Neutrophil (primary cell): ENCODE results near the gene SPINK8.

ENCODE experiments used
- H3K27ac ChIP-seq: fragments of 200-600 bp; sonication (generic); 2 replicates; pipeline ENCODE4 v1.5.1; 2016; ENCODE audit warnings: mild to moderate bottlenecking, moderate library complexity
- H3K27me3 ChIP-seq: fragments of 200-600 bp; sonication (generic); 2 replicates; pipeline ENCODE4 v1.6.0; 2016; ENCODE audit warnings: mild to moderate bottlenecking
- H3K36me3 ChIP-seq: fragments of 200-600 bp; sonication (generic); 2 replicates; pipeline ENCODE4 v1.5.1; 2017
- H3K4me1 ChIP-seq, 2 experiments: fragments of 200-600 bp in 1 of 2; sonication (generic) in 1 of 2; 1 replicate in 1 of 2; 2 replicates in 1 of 2; pipeline versions ENCODE4 v1.5.1 to v1.6.1; 2013 to 2016; ENCODE audit warnings: low read depth in 1 of 2, low read length in 1 of 2, mild to moderate bottlenecking in 1 of 2, moderate library complexity in 1 of 2; ENCODE audit not compliant: control insufficient read depth in 1 of 2, insufficient read depth in 1 of 2
- H3K4me3 ChIP-seq, 2 experiments: fragments of 200-600 bp in 1 of 2; sonication (generic) in 1 of 2; 1 replicate in 1 of 2; 2 replicates in 1 of 2; pipeline ENCODE4 v1.5.1; 2013 to 2016; ENCODE audit warnings: low read depth in 1 of 2, low read length in 1 of 2, mild to moderate bottlenecking in 1 of 2, moderate library complexity in 1 of 2
- H3K9me3 ChIP-seq: fragments of 200-600 bp; sonication (generic); 2 replicates; pipeline ENCODE4 v1.5.1; 2016
- CTCF ChIP-seq: fragments of 200-600 bp; sonication (generic); IDR thresholded peaks from 2 replicates; pipeline ENCODE4 v1.5.1; 2016; ENCODE audit warnings: antibody characterized with exemption

The SPINK8 gene

GRCh38 chr3:48258530-48258929 lies 74.9 kb downstream of the SPINK8 start:
- peaks cover 24% of the 10 kb centered on the region for H3K36me3 ChIP-seq
- H3K27ac ChIP-seq = no peak overlapping the region
- H3K4me3 ChIP-seq = no peak overlapping the region

More at GRCh38 chr3:48258530-48258929, 74.9 kb downstream of the SPINK8 start:
- no peak for TF ChIP-seq CTCF
- Histone ChIP-seq H3K27me3 (no peaks in the 10 kb centered on the region), H3K4me1 (no peaks in the 10 kb centered on the region), H3K9me3 (no peaks in the 10 kb centered on the region)
